Activated naive CD8-positive, alpha-beta T cell (primary cell): ENCODE data around the gene TSC2.
"Not testable (repeated sequence)": the region's sequence is repeated elsewhere in the genome, so short reads cannot be mapped to it uniquely, and the experiment has no call there.

ENCODE experiments used
- H3K27ac Mint-ChIP-seq: one replicate; pipeline ENCODE4 v1.8.0; 2021; ENCODE audit warnings: mixed read lengths
- H3K27me3 Mint-ChIP-seq: one replicate; pipeline ENCODE4 v1.8.0; 2021; ENCODE audit warnings: mixed read lengths
- H3K36me3 Mint-ChIP-seq: one replicate; pipeline ENCODE4 v1.8.0; 2021; ENCODE audit warnings: mixed read lengths
- H3K4me1 Mint-ChIP-seq: one replicate; pipeline ENCODE4 v1.8.0; 2021; ENCODE audit warnings: low read depth, mixed read lengths
- H3K4me3 Mint-ChIP-seq: one replicate; pipeline ENCODE4 v1.8.0; 2021; ENCODE audit warnings: mild to moderate bottlenecking, mixed read lengths
- H3K9me3 Mint-ChIP-seq: one replicate; pipeline ENCODE4 v1.8.0; 2021; ENCODE audit warnings: low read depth, mixed read lengths

The TSC2 gene

GRCh38 chr16:2101581-2101980 is 53.8 kb downstream of the TSC2 start:
- H3K27ac Mint-ChIP-seq, H3K4me3 Mint-ChIP-seq, H3K4me1 Mint-ChIP-seq, H3K27me3 Mint-ChIP-seq, H3K9me3 Mint-ChIP-seq, H3K36me3 Mint-ChIP-seq: not testable (repeated sequence)

GRCh38 chr16:2102471-2102870 is 54.7 kb downstream of the TSC2 start:
- H3K27ac Mint-ChIP-seq = no peak overlapping the region
- peaks cover under 1% of the 10 kb centered on the region for H3K36me3 Mint-ChIP-seq

GRCh38 chr16:2104464-2104863 is 56.7 kb downstream of the TSC2 start:
- H3K9me3 Mint-ChIP-seq, H3K36me3 Mint-ChIP-seq, H3K27me3 Mint-ChIP-seq, H3K27ac Mint-ChIP-seq, H3K4me1 Mint-ChIP-seq, H3K4me3 Mint-ChIP-seq: not testable (repeated sequence)

More at GRCh38 chr16:2102471-2102870, 54.7 kb downstream of the TSC2 start:
- Mint-ChIP-seq H3K4me3 (no peak overlapping the region), H3K27me3 (no peaks in the 10 kb centered on the region), H3K9me3 (no peaks in the 10 kb centered on the region), H3K4me1 (no peaks in the 10 kb centered on the region)

- H3K9me3 Mint-ChIP-seq, H3K4me1 Mint-ChIP-seq, H3K36me3 Mint-ChIP-seq, H3K4me3 Mint-ChIP-seq, H3K27ac Mint-ChIP-seq, H3K27me3 Mint-ChIP-seq: not testable (repeated sequence)
Observed at GRCh38 chr16:2105291-2105690, 57.5 kb downstream of the TSC2 start.

- not testable (repeated sequence) for H3K27ac Mint-ChIP-seq, H3K4me1 Mint-ChIP-seq, H3K36me3 Mint-ChIP-seq, H3K4me3 Mint-ChIP-seq, H3K9me3 Mint-ChIP-seq, H3K27me3 Mint-ChIP-seq
Observed at GRCh38 chr16:2105769-2106168, 58.0 kb downstream of the TSC2 start.

- H3K4me1 Mint-ChIP-seq, H3K9me3 Mint-ChIP-seq, H3K27ac Mint-ChIP-seq, H3K27me3 Mint-ChIP-seq, H3K4me3 Mint-ChIP-seq, H3K36me3 Mint-ChIP-seq: not testable (repeated sequence)
Observed at GRCh38 chr16:2106211-2106610, 58.4 kb downstream of the TSC2 start.

- H3K36me3 Mint-ChIP-seq, H3K4me3 Mint-ChIP-seq, H3K4me1 Mint-ChIP-seq, H3K27ac Mint-ChIP-seq, H3K27me3 Mint-ChIP-seq, H3K9me3 Mint-ChIP-seq: not testable (repeated sequence)
Observed at GRCh38 chr16:2107121-2107790, 59.5 kb downstream of the TSC2 start.

- not testable (repeated sequence) for H3K4me3 Mint-ChIP-seq, H3K36me3 Mint-ChIP-seq, H3K27ac Mint-ChIP-seq, H3K27me3 Mint-ChIP-seq, H3K9me3 Mint-ChIP-seq, H3K4me1 Mint-ChIP-seq
Observed at GRCh38 chr16:2107791-2108125, 60.0 kb downstream of the TSC2 start.

- not testable (repeated sequence) for H3K4me1 Mint-ChIP-seq, H3K9me3 Mint-ChIP-seq
Observed at GRCh38 chr16:2108446-2109270, 60.9 kb downstream of the TSC2 start.

GRCh38 chr16:2109271-2109580 is 61.4 kb downstream of the TSC2 start:
- H3K4me3 Mint-ChIP-seq, H3K9me3 Mint-ChIP-seq, H3K27me3 Mint-ChIP-seq, H3K27ac Mint-ChIP-seq, H3K4me1 Mint-ChIP-seq, H3K36me3 Mint-ChIP-seq: not testable (repeated sequence)

More at GRCh38 chr16:2108446-2109270, 60.9 kb downstream of the TSC2 start:
- not testable (repeated sequence) for H3K27ac Mint-ChIP-seq, H3K36me3 Mint-ChIP-seq, H3K4me3 Mint-ChIP-seq, H3K27me3 Mint-ChIP-seq

- not testable (repeated sequence) for H3K9me3 Mint-ChIP-seq, H3K4me1 Mint-ChIP-seq, H3K4me3 Mint-ChIP-seq, H3K36me3 Mint-ChIP-seq, H3K27me3 Mint-ChIP-seq, H3K27ac Mint-ChIP-seq
Observed at GRCh38 chr16:2109872-2110271, 62.1 kb downstream of the TSC2 start.

GRCh38 chr16:2110332-2111008 is 62.7 kb downstream of the TSC2 start:
- H3K36me3 Mint-ChIP-seq, H3K27me3 Mint-ChIP-seq, H3K4me3 Mint-ChIP-seq, H3K9me3 Mint-ChIP-seq, H3K27ac Mint-ChIP-seq, H3K4me1 Mint-ChIP-seq: not testable (repeated sequence)

- not testable (repeated sequence) for H3K4me1 Mint-ChIP-seq, H3K9me3 Mint-ChIP-seq, H3K4me3 Mint-ChIP-seq, H3K27me3 Mint-ChIP-seq, H3K36me3 Mint-ChIP-seq, H3K27ac Mint-ChIP-seq
Observed at GRCh38 chr16:2111009-2111353, 63.2 kb downstream of the TSC2 start.

GRCh38 chr16:2111412-2112335 is 63.9 kb downstream of the TSC2 start:
- H3K27ac Mint-ChIP-seq, H3K4me1 Mint-ChIP-seq, H3K27me3 Mint-ChIP-seq, H3K4me3 Mint-ChIP-seq, H3K36me3 Mint-ChIP-seq, H3K9me3 Mint-ChIP-seq: not testable (repeated sequence)

GRCh38 chr16:2112539-2113106 is 64.8 kb downstream of the TSC2 start:
- H3K27me3 Mint-ChIP-seq, H3K27ac Mint-ChIP-seq, H3K4me3 Mint-ChIP-seq, H3K4me1 Mint-ChIP-seq, H3K9me3 Mint-ChIP-seq, H3K36me3 Mint-ChIP-seq: not testable (repeated sequence)
